CMK (cell line): ENCODE results near the gene TEK.
"Not testable (repeated sequence)": the region's sequence is repeated elsewhere in the genome, so short reads cannot be mapped to it uniquely, and the experiment has no call there.

ENCODE experiments used
- DNase-seq: peaks from one replicate; pipeline ENCODE4 v3.0.0-alpha.2; 2010; ENCODE audit warnings: low read depth

The TEK gene

DNA sequence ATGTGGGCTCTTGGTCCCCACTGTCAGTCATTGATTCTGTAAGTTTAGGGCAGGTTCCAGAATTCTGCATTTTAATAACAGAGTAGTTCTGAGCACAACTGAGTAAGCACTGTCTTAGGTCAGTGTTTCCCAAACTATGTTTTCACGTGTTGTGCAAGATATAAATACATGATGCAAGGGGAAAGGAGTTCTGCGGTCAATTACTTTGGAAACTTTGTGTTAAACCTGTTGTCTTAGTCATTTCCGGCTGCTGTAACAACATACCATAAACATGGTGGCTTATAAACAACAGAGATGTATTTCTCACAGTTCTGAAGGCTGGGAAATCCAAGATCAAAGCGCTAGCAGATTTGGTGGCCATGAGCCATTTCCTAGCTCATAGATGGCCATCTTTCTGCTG, 118.2 kb downstream of the TEK start:
- no peak for DNase-seq

DNA sequence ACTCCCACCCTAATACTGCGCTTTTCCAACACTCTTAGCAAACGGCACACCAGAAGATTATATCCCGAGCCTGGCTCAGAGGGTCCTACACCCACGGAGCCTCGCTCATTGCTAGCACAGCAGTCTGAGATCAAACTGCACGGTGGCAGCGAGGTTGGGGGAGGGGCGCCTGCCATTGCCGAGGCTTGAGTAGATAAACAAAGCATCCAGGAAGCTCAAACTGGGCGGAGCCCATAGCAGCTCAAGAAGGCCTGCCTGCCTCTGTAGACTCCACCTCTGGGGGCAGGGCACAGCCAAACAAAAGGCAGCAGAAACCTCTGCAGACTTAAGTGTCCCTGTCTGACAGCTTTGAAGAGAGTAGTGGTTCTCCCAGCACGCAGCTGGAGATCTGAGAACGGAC, 130.6 kb downstream of the TEK start:
- DNase-seq: not testable (repeated sequence)

DNA sequence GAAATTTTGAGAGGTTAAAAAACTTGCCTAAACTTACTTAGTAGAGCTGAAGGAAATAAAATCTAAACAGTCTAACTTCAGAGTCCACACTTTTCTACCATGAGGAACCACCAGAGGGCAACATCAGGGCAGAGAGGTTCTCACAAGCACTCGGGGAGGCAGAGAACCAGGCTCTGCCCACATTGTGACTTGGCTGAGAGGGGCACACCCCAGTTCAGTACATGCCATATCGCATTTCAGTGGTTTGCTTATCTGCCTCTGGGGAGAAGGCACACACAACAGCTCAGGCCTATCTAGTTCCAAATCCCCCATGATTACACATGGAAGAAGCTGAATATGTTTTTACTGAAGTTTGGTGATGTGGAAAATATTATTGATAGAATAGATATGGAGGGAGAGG, 138.7 kb downstream of the TEK start:
- DNase-seq: peak; percentile 68

DNA sequence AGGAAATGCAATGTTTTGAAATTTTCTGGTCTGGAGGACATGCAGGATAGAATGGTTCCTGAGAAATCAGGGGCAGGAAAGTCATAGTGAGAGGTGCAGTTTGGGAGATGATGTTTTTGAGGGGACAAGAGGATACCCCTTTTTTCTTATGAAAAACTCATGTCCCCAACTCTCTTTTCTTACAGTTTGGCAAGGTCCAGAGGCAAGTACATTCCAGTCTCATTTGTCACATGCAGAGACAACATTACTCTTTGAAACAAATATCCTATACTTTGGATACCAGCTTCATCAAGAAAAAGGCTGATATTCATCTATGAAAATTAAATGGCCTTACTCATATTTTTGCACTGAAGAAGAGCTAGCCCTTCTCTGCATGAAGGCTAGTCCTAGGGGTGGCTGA, 139.7 kb downstream of the TEK start:
- DNase-seq: no peak

DNA sequence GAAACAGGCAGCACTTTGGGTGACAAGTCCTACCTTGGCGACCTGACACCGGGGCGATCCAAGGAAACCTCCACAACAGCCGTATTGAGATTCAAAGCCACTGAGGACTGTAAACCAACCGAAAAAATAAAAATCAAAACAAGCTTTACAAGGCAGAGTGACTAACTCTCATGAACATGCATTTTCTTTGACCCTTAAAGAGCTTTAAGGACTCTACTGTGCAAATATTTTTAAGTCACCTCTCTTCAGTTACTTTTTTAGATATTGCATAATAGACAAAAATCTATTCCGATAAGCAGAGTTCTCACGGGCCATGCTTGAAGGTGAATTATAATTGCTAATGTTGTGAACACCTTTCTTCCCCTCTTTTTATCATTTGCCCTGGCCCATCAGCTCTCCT, 149.6 kb downstream of the TEK start:
- no peak for DNase-seq

DNA sequence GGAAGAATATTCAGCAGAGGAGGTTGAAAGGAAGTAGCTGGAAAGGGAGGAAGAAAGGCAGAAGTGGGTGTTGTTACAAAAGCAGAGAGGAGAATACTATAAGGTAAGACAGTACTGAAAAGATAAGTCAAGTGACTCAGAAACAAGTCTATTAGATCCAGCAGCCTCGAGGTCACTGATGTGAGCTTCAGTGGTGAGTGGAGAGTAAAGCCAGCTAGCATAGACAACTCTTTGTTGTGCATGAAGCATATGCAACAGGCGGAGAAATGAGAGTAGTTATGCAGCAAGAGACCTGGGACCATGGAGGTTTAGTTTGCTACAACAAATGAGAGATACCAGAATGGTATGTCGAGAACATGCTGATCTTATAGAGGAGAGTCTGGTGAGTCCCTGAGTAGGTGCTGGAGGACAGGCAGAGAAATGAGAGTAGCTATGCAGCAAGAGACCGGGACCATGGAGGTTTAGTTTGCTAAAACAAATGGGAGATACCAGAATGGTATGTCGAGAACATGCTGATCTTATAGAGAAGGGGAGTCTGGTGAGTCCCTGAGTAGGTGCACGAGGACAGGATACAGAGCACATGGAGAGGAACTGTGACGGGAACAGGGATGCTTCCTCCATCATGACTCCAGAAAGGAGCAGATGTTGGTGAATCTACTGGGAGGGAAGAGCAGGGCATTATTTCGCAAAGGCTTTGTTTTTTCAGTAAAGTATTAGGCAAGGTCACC, 151.9 kb downstream of the TEK start:
- DNase-seq: no peak

DNA sequence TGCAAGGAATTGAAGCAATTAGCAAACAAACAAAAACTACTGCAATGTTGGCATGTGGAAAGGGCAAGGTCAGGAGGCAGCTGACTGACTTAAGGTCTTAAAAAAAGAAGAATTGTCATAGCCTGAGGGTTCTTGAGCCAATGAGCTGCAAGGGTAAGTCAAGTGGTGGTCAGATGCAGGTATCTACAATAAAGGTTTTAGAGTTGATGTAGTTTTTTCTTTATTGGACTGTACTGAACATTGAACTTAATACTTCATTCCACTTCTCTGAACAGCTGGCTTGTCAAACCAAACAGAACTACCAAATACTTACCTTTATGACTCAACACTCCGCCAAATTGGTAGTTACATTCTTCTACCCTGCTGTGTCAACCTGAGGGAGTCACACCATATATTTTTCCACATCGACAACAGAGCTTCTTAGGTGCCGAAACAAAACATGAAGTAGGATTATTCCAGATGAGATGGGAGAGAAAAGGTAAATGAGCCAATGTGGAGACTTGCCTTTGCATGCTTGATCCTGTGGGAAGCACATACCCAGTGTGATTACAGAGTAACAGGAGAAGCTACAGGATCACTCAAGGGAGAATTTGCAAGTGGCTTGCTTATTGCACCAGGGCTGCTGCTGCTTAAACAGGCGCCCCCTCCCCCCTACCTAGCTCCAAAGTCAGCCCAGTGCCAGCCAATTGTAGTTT, 152.6 kb downstream of the TEK start:
- DNase-seq: no peak

DNA sequence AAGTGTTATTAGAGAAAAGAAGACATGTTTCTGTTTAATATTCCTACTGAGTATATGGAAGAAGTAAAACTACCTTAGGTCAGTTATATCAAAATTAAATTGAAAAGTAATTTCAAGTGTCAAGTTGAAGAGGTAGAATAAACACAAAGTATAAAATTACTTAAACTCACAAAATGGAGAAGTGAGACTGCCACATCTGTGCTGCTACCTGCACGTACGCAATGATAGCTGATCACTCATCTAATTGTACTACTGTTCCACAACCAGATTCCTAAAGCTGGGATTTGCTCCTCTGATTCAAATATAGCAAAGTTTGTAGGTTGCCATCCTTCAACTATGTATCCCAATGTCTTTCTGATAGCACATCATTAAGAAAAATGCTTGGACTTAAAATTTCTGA, 163.1 kb downstream of the TEK start:
- DNase-seq: no peak

DNA sequence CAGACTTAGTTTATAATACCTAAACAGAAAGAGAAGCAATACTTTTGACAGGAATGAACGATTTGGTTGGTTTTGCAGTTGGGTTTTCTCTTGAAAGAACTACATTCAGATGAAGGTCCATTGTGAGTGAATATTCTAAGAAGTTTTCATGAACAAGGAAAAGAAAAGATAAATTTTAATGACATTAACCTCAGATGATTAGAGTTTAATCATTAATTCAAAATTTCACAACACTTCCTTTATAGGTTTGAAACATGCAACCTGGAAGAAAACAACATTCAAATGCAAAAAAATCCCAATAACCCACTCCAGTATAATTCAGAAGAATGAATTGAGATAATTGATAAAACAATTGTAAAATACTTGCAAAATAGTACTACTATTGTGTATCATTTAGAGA, 164.2 kb downstream of the TEK start:
- DNase-seq: no peak

DNA sequence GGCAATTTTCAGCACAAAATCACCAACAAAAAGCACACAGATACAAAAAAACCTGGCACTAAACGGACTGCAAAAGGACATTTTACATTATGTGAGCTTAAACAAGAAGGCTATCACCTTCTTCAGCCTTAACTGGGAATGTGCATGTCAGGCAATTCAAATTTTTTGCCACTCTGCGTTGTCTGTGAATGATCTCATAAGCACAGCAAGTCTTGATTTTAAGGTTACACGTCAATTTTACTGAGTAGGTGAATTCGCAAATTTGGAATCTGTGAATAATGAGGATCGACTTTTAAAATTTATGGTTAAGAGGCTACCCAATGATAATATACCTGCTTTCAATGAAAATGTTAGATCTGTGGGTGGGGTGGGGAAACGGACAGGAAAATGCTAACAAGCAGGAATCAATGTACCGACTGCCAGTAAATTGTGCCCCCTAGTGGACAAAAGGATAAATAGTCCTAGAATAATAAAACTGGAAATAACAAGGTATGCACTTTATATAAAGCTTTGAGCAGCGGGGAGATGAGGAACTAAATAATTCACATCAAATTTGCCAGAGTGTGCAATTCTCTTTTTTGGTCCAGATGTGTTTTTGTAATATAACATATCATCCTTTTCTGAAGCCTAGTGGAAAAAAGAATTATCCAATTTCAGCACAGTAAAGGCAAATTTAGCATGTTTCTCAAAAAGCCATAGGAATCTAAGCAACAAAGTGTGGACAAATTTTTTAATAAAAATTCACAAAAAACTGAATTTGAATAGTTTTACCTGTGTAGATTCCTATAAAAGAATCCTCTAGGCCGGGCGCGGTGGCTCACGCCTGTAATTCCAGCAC, 167.4 kb downstream of the TEK start:
- no peak for DNase-seq

DNA sequence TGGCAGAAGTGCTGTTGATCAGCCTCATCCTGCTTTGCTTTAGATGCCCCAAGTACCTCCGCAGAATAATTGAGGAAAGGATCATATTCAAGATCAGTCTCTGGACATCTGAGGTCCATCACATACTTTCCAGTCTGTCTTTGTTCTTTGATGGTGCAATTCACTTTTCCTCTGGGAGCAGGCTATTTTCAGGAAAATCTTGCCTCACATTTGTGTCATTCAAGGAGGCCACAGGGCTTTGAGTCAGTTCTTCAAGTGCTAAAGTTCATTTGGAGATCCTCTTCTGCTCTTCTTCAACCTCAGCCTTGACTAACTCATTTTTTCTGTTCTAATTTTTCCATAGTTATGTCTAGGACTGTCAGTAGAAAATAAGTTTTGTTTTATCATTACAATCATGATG, 169.3 kb downstream of the TEK start:
- no peak for DNase-seq

DNA sequence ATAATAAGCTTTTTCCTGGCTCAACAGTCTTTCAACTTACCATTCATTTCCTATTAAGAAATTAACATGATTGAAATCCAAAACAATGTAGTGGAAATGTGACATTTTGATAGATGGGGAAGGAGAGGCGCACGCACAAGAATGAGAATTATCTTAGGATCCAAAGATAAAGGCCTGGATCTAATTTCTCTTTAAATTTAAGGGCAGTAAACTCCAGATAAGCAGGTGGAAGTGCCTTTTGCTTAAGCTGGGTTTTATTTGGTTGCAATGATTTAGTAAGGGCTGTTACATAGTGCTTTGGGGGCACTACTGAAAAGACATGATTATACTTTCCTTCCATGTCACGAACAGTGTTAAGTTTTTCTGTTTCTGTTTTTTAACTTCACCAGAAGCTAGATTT, 170.6 kb downstream of the TEK start:
- no peak for DNase-seq
